NK-92 treated with Interleukin-12 subunit alpha and Interleukin-12 subunit beta, amount 100 ng/mL, for 24 hours (cell line): ENCODE data around the gene CAMK1D.

Source experiments
- DNase-seq: peaks from one replicate; lab custom pipeline; 2025; lab: John Stamatoyannopoulos, UW

CAMK1D gene

GRCh38 chr10:12828736-12829135 lies 479.4 kb downstream of the CAMK1D start:
- DNase-seq = no peak

GRCh38 chr10:12829831-12830390 lies 480.6 kb downstream of the CAMK1D start:
- DNase-seq = no peak

DNA sequence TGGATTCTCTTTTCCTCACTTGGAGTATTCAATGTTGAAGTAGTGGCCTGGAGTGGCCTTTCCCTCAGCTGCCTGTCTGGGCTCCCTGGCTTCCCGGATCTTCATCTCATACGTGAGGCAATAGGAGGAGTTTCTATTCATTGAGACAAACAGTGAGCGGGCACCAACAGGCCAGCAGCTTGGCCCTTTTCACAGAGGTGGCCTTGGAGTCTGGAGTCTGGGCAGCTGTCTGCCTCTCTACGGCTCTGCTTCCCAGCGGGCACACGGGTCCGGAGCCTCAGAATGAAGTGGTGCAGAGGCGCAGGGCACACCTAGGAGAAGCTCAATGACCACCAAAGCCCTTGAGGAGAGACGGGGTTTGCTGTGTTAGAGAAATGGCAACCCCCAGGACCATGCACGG lies 482.7 kb downstream of the CAMK1D start:
- no peak for DNase-seq

- no peak for DNase-seq
Observed at GRCh38 chr10:12833451-12833850, 484.1 kb downstream of the CAMK1D start.

- no peak for DNase-seq
Observed at GRCh38 chr10:12834116-12834665, 484.8 kb downstream of the CAMK1D start.

- DNase-seq = no peak
Observed at GRCh38 chr10:12834721-12835120, 485.4 kb downstream of the CAMK1D start.

DNA sequence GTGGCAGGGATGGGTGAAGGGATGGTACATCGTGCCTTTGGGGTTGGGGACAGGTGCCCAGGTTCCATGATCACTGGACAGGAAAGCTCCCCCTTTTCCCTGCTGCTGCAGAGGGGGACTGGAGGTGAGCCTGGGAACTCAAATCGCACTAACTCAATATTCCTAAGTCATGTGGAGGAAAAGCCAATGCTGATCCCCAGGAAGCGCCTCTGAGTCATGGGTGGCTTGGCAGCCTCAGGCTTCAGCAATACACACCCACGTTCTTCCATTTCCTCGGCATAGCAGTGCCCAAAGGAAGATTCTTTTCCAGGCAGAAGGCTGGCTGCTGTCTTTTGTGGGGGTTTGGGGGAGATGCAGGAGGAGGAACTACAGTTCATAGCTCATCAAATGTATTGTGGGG lies 486.4 kb downstream of the CAMK1D start:
- no peak for DNase-seq

DNA sequence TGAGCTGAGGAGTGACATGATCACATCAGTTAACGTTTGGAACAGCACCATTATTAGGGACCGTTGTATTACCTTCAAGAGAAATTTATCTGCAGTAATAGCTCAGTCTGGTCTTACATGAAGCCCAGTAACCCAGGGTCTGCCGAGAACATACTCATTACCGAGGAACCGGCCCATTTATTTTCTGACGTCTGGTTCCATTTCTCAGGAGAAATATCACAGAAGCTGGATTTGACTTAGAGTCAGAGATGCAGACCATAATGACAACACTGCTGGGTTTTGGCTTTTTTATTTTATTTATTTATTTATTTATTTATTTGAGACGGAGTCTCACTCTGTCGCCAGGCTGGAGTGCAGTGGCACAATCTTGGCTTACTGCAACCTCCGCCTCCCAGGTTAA lies 489.0 kb downstream of the CAMK1D start:
- no peak for DNase-seq

DNA sequence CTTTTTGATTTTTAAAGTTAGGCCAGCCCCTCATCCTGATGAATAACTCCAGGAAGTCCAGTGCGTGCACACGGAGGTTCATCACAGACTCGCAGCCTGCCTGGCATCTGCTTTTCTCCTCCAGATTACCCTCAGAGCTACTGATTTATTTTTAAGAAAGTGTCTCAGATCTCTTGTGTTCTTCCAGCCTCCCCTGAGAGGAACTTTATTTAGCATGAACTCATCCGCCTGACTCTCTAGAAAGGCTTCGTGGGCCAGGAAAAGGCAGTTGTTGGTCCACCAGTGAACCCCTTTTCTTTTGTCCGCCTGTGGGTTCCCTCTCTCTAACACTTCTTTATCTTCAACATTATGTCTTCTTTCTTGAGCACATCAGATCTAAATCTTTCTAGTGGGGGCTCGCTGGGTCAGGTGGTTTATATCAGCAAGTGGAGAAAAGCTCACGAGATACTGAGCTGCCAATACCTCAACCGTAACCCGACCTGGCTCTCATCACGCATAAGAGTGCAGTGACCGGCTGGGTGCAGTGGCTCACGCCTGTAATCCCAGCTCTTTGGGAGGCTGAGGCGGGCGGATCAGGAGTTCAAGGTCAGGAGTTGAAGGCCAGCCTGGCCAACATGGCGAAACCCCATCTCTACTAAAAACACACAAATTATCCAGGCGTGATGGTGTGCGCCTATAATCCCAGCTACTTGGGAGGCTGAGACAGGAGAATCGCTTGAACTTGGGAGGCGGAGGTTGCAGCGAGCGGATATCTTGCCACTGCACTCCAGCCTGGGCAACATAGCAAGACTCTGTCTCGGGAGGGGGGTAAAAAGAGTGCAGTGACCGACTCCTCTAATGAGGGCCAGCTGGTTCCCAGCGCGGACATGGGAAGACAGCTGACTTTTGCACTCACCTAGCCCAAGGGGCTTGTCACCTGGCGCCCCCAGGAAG lies 489.9 kb downstream of the CAMK1D start:
- no peak for DNase-seq

- no peak for DNase-seq
Observed at GRCh38 chr10:12839941-12840611, 490.7 kb downstream of the CAMK1D start.

GRCh38 chr10:12841426-12841825 lies 492.1 kb downstream of the CAMK1D start:
- no peak for DNase-seq

GRCh38 chr10:12841826-12842225 lies 492.5 kb downstream of the CAMK1D start:
- DNase-seq = no peak

DNA sequence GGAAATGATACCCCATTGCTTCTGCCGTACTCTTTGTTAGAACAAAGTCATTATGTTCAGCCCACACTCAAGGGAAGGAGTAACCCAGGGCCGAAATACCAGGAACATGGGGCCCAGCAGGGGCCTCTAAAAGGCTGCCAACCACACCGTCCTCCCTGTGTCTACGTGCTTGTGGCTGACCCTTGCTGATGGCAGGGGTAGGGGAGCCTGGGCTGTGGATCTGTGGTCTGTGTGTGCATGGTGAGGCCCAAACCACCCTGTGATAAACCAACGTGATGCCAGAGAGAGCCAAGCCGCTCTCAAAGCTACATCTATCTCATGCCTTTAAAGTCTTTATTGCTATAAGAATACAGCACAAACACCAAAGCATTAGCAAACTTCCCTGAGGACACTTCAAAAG lies 493.0 kb downstream of the CAMK1D start:
- DNase-seq = no peak

DNA sequence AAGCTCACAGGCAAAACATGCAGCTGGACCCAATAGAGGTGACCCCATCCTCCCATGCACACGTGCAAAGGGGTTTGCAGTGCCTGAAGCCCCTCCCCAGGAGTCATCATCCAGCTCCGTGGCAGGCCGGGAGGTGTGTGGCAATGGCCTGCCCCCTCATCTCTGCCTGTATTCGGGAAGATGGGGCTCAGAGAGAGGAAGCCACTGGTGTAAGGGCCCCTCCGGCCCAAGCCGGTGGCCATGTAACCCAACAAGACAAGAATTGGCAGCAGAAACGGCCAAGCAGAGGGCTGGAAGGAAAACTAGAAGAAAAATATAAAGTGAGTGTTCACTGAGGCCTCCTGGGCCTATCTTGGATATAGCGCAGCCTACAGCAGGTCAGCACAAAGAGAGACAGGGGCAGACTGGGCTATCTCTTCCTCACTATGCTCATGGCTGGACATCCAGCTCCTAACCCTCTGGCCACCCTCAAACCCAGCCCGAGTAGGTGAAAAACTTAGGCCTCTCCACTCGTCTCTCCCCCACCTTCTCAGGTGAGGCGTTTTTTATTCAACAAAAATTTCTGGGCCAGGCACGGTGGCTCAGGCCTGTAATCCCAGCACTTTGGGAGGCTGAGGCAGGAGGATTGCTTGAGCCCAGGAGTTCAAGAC lies 494.1 kb downstream of the CAMK1D start:
- DNase-seq = no peak

- DNase-seq = no peak
Observed at GRCh38 chr10:12844811-12845483, 495.6 kb downstream of the CAMK1D start.

DNA sequence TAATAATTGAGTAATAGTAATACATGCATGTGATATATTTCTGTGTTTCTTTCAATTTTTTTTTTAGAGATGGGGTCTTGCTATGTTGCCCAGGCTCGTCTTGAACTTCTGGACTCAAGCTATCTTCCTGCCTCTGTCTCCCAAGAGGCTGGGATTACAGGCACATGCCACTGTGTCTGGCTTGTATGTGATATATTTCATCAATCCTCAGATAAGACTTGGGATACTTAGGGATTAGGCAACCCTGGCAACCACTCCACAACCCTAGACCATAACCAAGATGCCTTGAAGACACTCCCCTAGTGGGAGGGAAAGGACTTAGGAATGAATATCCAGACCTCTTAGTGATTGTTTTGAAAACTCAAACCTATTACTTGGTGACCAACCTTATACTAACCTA lies 497.4 kb downstream of the CAMK1D start:
- no peak for DNase-seq

DNA sequence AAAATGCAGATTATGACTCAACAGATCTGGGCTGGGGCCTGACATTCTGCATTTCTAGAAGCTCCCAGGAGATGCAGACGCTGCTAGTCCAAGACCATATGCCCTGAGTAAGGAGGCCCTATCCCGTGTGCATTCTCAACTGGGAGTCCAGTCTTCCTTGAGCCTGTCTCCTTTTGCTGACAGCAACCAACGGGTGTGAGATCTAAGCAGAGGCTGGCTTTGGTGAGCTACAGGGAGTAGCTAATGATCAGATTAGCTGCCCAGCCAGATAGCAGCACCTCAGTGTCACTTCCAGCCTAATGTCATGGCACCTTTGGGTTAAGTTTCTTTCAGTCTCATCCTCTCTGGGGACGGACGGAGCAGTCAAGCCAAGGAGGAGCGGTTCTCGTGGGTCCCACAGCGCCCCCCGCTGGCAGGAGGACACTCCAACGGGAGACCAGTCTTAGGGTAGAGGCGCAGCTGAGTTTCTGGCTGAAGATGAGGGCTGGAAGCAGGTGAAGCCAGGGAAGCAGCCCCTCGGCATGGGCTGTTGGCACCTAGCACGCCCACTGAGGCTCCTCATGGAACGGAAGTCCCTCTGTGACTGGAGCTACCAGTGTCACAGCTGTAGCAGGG lies 498.1 kb downstream of the CAMK1D start:
- DNase-seq = no peak

DNA sequence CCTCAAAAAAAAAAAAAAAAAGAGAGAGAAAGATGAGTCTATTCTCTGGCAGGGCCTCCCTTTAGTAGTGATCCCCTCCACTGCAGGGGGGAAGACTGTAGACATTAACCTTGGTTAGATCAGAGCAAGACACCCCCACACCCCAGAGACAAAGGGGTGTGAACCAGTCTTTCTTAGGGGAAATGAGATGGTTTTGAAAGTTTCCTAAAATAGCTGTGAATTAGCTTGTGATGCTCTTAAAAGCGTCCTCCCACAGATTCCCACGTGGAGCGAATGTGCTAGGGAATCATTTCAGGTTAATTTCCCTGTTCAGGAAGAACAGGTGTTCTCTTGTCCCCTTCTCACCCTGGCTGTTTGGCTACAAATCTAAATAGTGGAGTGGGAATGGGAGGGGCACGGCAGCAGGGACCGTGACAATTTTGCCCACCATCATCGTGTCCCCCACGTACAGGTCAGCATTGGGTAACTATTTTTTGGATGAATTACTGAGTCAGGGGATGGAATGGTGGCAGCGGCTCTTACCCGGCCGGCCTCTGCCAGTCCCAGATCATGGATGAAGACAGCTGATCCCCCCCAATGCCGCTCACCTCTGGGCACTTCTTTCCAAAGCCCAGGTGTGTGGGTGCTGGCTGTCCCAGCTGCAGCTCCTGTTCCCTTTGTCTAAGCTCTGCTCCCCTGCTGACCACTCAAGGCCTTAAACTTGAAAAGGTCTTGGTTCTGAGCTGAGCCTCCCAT lies 499.3 kb downstream of the CAMK1D start:
- DNase-seq = no peak

GRCh38 chr10:12849319-12850181 lies 500.2 kb downstream of the CAMK1D start:
- DNase-seq = no peak

GRCh38 chr10:12852687-12853086 lies 503.3 kb downstream of the CAMK1D start:
- no peak for DNase-seq
